AG10803 (cell line): Measurements from ENCODE around the gene STIMATE.

Experiments used
- DNase-seq: peaks from one replicate; pipeline ENCODE4 v3.0.0; 2010; ENCODE audit warnings: low read depth
- H3K4me3 ChIP-seq: 2 replicates; pipeline ENCODE4 v1.5.1; 2011; ENCODE audit warnings: mild to moderate bottlenecking, low read length, control low read depth
- CTCF ChIP-seq: conservative IDR thresholded peaks from 2 replicates; pipeline ENCODE4 v1.5.1; 2011; ENCODE audit warnings: mild to moderate bottlenecking, low read length, control low read depth, inconsistent platforms

The STIMATE gene

GRCh38 chr3:52848617-52849016, 48.7 kb downstream of the STIMATE start:
- TF ChIP-seq CTCF = no peak
- DNase-seq = peak; percentile 65
- no peak overlapping the region for H3K4me3 ChIP-seq

DNA sequence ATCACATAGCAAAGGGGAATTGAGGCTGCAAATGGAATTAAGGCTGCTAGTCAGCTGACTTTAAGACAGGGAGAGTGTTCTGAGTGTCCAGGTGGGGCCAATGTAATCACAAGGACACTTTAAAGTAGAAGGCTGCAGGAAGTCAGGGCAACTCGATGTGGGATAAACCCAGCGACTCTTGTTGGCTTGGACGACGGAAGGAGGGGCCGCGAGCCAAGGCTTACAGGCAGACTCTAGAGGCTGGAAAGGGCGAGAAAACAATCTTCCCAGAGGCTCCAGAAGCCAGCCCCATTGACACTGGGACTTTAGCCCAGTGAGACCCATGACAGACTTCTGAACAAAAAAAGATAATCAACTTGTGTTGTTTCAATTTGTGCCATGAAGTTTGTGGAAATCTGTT, 49.6 kb downstream of the STIMATE start:
- DNase-seq = no peak
- no peak overlapping the region for H3K4me3 ChIP-seq
- TF ChIP-seq CTCF = no peak

GRCh38 chr3:52847241-52847640, 50.1 kb downstream of the STIMATE start:
- TF ChIP-seq CTCF = no peak
- no peak for DNase-seq
- no peak overlapping the region for H3K4me3 ChIP-seq

GRCh38 chr3:52846432-52846965, 50.8 kb downstream of the STIMATE start:
- no peak for TF ChIP-seq CTCF
- DNase-seq = no peak
- no peak overlapping the region for H3K4me3 ChIP-seq

GRCh38 chr3:52845691-52846431, 51.5 kb downstream of the STIMATE start:
- peak; percentile 52 for TF ChIP-seq CTCF
- DNase-seq = no peak
- no peak overlapping the region for H3K4me3 ChIP-seq

DNA sequence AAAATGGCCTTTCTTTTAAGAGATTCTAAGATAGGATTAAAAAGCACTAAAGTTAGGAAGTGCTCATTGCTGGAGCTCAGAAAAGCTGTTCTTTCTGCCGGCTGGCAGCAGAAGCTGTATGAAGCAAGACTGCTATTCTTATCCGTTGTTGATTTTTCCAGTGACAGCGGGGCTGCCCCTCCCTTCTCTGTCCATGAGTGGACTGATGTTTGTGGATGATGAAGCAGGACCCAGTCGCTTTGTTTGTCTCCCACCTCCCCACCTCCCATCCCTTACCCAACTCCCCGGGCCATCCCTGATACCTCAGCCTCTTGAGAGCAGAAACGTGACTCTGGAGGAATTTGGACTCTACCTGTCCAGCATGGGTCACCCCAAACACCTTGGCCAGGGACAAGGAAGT, 52.2 kb downstream of the STIMATE start:
- no peak for TF ChIP-seq CTCF
- H3K4me3 ChIP-seq = no peak overlapping the region
- peak; percentile 45 for DNase-seq

GRCh38 chr3:52844290-52844975, 52.9 kb downstream of the STIMATE start:
- no peak for TF ChIP-seq CTCF
- H3K4me3 ChIP-seq = no peak overlapping the region
- no peak for DNase-seq
